ENCODE data around the gene SULT1A2. TPM values are rescaled to one million over a fixed set of nuclear protein-coding genes. Genes with fewer than 3 reads are reported as not detected.

The SULT1A2 gene
- total and polyA plus RNA-seq, 2 of the 8 experiments (the other 6 are each of a cell fraction or from before 2014, with no cell fraction given), result 0.29 to 0.35 TPM

DNA sequence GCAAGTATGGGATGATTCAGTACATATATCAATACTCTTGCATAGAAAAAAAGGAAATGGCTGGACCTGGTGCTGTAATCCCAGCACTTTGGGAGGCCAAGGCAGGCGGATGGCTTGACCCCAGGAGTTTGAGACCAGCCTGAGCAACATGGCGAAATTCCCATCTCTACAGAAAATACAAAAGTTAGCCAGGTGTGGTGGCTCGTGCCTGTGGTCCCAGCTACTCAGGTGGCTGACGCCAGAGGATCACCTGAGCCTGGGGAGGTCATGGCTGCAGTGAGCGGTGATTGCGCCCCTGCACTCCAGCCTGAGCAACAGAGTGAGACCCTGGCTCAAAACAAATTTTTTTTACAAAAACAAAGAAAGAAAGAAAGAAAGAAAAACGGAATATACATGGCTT lies 50.2 kb downstream of the SULT1A2 start (continued):
- TF ChIP-seq, protein P1, sequence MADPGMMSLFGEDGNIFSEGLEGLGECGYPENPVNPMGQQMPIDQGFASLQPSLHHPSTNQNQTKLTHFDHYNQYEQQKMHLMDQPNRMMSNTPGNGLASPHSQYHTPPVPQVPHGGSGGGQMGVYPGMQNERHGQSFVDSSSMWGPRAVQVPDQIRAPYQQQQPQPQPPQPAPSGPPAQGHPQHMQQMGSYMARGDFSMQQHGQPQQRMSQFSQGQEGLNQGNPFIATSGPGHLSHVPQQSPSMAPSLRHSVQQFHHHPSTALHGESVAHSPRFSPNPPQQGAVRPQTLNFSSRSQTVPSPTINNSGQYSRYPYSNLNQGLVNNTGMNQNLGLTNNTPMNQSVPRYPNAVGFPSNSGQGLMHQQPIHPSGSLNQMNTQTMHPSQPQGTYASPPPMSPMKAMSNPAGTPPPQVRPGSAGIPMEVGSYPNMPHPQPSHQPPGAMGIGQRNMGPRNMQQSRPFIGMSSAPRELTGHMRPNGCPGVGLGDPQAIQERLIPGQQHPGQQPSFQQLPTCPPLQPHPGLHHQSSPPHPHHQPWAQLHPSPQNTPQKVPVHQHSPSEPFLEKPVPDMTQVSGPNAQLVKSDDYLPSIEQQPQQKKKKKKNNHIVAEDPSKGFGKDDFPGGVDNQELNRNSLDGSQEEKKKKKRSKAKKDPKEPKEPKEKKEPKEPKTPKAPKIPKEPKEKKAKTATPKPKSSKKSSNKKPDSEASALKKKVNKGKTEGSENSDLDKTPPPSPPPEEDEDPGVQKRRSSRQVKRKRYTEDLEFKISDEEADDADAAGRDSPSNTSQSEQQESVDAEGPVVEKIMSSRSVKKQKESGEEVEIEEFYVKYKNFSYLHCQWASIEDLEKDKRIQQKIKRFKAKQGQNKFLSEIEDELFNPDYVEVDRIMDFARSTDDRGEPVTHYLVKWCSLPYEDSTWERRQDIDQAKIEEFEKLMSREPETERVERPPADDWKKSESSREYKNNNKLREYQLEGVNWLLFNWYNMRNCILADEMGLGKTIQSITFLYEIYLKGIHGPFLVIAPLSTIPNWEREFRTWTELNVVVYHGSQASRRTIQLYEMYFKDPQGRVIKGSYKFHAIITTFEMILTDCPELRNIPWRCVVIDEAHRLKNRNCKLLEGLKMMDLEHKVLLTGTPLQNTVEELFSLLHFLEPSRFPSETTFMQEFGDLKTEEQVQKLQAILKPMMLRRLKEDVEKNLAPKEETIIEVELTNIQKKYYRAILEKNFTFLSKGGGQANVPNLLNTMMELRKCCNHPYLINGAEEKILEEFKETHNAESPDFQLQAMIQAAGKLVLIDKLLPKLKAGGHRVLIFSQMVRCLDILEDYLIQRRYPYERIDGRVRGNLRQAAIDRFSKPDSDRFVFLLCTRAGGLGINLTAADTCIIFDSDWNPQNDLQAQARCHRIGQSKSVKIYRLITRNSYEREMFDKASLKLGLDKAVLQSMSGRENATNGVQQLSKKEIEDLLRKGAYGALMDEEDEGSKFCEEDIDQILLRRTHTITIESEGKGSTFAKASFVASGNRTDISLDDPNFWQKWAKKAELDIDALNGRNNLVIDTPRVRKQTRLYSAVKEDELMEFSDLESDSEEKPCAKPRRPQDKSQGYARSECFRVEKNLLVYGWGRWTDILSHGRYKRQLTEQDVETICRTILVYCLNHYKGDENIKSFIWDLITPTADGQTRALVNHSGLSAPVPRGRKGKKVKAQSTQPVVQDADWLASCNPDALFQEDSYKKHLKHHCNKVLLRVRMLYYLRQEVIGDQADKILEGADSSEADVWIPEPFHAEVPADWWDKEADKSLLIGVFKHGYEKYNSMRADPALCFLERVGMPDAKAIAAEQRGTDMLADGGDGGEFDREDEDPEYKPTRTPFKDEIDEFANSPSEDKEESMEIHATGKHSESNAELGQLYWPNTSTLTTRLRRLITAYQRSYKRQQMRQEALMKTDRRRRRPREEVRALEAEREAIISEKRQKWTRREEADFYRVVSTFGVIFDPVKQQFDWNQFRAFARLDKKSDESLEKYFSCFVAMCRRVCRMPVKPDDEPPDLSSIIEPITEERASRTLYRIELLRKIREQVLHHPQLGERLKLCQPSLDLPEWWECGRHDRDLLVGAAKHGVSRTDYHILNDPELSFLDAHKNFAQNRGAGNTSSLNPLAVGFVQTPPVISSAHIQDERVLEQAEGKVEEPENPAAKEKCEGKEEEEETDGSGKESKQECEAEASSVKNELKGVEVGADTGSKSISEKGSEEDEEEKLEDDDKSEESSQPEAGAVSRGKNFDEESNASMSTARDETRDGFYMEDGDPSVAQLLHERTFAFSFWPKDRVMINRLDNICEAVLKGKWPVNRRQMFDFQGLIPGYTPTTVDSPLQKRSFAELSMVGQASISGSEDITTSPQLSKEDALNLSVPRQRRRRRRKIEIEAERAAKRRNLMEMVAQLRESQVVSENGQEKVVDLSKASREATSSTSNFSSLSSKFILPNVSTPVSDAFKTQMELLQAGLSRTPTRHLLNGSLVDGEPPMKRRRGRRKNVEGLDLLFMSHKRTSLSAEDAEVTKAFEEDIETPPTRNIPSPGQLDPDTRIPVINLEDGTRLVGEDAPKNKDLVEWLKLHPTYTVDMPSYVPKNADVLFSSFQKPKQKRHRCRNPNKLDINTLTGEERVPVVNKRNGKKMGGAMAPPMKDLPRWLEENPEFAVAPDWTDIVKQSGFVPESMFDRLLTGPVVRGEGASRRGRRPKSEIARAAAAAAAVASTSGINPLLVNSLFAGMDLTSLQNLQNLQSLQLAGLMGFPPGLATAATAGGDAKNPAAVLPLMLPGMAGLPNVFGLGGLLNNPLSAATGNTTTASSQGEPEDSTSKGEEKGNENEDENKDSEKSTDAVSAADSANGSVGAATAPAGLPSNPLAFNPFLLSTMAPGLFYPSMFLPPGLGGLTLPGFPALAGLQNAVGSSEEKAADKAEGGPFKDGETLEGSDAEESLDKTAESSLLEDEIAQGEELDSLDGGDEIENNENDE (IDR thresholded peaks at IDR 0.05; ENCODE audit: insufficient replicate concordance, low read length), result no peak
- TF ChIP-seq NANOG (IDR thresholded peaks at IDR 0.05; ENCODE audit: insufficient read depth, low read depth, low read length, poor library complexity, severe bottlenecking) (no peak), GABPA (IDR thresholded peaks at IDR 0.05; ENCODE audit: borderline replicate concordance, insufficient read depth, low read length) (no peak)

All from H1 (cell line).